Forelimb muscle (tissue), 1 donor: Measurements from ENCODE around the gene SAMD9. TPM values are rescaled to one million over a fixed set of nuclear protein-coding genes. Genes with fewer than 3 reads are reported as not detected.
"Not testable (repeated sequence)": the region's sequence is repeated elsewhere in the genome, so short reads cannot be mapped to it uniquely, and the experiment has no call there.

Experiments
- DNase-seq: peaks from one replicate; pipeline ENCODE4 v3.0.0-alpha.2; 2013; ENCODE audit warnings: low read depth
- polyA plus RNA-seq: library from polyadenylated mRNA; unstranded; fragments of 120-200 nt; gene quantifications from one replicate; pipeline ENCODE4 v1.2.1, GENCODE V29; 2013; ENCODE audit not compliant: insufficient read length

The SAMD9 gene
- polyA plus RNA-seq, 1 donor, result 2.6 TPM

DNA sequence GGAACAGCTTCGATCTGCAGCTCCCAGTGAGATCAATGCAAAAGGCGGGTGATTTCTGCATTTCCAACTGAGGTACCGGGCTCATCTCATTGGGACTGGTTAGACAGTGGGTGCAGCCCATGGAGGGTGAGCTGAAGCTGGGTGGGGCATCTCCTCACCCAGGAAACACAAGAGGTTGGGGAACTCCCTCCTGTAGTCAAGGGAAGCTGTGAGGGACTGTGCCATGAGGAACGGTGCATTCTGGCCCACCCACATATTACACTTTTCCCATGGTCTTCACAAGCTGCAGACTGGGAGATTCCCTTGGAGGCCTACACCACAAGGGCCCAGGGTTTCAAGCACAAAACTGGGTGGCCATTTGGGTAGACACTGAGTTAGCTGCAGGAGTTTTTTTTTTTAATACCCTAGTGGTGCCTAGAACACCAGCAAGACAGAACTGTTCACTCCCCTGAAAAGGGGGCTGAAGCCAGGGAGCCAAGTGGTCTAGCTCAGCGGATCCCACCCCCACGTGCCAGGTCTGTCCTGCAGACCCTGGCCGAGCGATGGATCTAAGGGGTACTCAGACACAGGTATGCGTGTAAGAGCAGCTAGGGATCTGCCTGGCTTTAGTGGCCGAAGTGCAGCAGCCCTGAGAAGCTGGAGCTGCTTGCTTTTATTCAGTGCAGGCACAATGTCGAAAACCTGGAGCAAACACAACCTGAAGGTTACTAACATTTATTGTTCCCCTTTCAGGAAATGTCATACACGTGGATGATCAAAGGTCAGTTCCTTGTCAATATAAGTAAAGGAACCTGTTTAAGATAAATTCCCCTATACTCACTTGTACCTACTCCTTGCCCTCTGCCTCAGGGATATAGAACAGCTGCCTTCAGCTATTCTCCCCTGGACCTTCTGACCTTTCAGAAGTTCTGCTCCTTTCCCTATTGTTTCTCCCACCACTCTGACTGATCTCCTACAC is 3.1 kb upstream of the SAMD9 start:
- DNase-seq, result no peak

DNA sequence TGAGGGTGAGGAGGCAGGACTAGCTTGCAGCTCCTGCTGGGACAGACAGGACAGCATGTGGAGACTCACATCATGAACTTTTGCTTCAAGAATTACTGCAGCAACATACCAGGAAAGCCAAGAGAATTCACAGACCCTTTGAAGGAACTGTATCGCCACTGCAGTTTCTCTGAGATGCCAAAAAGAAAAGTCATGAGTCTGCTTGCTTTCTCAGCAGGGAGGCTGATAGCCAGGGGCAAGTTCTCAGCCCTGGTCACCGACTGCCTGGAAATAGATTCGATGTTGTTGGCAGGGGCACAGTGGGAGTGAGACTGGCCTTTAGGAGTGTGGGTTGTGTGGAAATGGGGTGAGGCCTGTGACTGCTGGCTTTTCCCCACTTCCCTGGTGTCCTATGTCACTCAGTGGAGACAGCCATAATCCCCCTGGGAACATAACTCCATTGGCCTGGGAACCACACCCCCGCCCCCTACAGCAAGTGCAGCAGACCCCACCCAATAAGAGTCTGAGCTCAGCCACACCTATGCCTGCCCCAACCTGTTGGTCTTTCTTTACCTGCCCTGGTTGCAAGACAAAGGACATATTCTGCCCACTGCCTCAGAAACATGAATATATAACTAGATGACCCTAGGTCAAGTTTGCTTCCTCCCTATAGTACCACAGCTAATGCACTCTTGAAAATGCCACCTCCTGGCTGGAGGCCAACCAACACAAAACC is 1.6 kb upstream of the SAMD9 start:
- DNase-seq, result no peak

DNA sequence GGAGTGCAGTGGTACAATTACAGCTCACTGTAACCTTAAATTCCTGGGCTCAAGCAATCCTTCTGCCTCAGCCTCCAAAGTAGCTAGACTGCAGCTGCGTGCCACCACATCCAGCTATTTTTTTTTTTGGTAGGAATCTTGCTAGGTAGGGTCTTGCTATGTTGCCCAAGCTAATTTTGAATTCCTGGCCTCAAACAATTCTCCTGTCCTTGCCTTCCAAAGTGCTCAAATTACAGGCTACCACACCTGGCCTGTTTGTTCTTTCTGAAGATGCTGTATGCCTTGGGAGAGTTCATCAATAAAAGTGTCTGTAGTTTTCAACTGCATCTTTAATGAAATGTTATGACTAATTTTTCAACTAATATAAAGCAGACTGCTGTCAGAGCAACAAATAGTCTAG is 452 bp downstream of the SAMD9 start:
- DNase-seq, result no peak

DNA sequence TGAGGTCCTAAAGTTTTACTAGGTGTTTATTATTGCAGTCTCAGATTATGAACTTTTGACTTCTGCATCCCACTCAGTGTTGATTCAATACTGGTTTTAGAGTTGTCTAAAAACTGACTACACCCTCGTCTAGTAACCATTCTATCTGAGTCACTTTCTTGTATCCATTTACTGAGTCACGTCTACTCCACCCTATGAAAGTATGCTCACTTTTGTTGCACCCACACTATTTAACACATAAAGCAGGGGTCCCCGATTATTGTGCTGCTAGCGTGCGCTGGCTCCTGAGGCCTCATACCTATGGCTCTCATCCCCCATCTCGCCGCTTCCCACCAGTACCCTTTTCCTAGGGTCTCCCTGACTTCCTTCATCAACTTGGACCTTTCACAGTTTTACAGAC is 2.0 kb downstream of the SAMD9 start:
- DNase-seq, result no peak

DNA sequence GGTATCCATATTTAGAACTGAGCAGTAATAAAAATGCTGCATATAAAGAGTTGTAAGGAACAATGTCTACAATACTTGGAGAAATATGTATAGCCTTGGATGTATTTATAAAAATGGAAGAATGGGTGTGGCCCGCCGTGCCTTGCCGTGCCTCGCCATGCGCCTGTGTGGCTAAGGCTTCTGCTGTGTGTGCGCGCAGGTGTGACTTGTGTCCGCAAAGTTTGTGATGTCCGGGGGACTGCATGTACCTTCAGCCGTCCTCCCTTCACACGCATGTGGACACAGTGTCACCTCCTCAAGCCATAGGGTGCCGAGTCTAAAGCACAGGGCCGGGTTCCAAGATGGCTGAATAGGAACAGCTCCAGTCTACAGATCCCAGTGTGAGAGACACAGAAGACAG is 9.8 kb downstream of the SAMD9 start:
- DNase-seq, result no peak

DNA sequence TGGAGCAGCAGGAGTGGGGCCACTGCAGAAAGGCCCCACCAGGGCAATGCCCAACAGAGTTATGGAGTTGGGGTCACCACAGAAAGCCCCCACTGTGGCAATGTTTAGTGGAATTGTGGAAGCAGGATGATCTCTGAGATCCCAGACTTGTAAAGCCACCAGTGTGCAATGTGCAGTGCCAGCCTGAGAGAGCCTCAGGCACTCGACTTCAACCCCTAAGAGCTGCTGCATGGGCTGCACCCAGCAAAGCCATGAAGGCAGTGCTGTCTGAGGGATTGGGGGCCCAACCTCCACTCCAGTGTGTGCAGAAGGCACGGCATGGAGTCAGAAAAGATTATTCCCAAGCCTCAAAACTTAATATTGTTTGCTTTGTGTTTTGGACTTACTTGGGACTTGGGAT is 20.4 kb downstream of the SAMD9 start:
- DNase-seq, result no peak

DNA sequence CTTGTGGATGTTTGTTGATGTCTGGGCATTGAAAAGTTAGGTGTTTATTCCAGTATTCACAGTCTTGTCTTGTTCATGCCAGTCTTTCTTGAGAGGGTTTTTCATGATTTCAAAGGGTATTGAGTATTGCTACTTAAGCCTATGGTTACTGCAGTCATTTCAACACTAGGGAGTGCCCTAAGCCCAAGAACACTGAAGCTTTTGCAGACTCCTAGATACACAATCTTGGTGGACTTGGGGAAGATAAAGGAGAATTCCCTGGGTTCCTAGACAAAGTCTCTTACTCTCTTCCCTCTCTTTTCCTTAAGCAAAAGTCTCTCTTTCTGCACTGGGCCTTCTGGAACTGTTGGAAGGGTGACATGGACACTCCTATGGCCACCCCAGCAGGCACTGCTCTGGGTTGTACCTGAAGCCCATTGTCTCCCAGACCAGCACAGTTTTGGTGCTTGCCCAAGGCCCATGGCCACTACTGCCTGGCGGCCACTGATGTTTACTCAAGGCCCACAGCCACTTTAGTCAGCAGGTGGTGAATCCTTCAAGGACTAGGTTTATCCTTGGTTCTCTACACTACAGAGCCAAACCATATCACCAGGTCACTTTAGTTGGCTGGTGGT is 24.9 kb downstream of the SAMD9 start:
- no peak for DNase-seq

DNA sequence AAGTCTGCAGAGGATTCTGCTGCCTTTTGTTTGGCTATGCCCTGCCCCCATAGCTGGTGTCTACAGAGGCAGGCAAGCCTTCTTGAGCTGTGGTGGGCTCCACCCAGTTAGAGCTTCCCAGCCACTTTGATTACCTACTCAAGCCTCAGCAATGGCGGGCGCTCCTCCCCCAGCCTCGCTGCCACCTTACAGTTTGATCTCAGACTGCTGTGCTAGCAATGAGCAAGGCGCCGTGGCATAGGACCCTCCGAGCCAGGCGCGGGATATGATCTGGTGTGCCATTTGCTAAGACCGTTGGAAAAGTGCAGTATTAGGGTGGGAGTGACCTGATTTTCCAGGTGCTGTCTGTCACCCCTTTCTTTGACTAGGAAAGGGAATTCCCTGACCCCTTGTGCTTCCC is 44.4 kb downstream of the SAMD9 start:
- DNase-seq, result not testable (repeated sequence)

DNA sequence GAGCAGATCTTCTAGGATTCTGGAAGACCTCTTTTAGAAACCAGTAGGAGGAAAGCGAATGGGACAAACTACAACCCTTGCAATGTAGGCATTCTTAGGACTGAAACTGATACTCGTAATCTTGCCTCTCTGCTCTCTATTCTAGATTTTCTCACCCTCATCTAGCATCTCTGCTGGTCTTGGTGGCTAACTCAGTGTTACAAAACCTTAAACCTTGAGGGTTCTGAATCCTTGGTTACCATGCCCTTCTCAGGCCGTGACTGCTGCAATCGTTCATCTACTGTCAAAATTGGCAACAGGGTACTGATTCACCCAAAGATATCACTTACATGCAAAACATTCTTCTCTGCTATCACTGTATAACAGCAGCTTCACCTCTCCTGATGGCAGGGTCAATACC is 55.2 kb downstream of the SAMD9 start:
- DNase-seq, result no peak

DNA sequence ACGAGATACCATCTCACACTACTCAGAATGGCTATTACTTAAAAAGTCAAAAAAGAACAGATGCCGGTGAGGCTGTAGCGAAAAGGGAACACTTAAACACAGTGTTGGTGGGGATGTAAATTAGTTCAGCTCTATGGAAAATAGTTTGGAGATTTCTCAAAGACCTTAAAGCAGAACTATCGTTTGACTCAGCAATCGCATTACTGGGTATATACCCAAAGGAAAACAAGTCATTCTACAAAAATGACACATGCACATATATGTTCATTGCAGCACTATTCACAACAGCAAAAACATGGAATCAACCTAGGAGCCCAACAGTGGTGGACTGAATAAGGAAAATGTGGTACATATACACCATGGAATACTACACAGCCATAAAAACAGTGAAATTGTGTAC is 56.9 kb downstream of the SAMD9 start:
- no peak for DNase-seq

DNA sequence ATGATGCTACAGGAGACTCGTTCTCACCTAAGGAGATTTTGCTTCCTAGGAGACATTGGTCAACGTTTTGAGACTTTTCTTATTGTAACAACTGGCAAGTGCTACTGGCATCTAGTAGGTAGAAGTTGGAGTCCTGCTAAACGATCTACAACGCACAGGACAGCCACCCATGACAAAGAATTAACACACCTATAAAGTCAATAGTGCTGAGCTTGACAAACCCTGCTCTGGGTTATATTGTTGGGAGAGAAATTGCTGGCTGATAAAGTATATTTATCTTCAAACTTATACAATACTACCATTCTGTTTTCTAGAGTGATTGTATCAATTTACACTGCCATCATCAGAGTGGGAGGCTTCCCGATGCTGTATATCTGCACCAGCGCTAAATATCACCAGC is 57.8 kb downstream of the SAMD9 start:
- no peak for DNase-seq

DNA sequence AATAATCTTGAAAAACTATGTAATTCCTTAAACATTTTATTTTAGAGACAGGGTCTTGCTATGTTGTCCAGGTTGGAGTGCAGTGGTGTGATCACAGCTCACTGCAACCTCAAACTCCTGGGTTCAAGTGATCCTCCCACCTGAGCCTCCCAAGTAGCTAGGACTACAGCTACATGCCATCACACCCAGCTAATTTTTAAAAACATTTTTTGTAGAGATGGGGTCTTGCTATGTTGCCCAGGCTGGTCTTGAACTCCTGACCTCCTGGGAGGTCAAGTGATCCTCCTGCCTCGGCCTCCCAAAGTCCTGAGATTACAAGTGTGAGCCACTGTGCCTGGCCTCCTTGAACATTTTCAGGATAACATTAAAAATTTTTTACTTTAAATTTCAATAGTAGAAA is 61.2 kb downstream of the SAMD9 start:
- not testable (repeated sequence) for DNase-seq

DNA sequence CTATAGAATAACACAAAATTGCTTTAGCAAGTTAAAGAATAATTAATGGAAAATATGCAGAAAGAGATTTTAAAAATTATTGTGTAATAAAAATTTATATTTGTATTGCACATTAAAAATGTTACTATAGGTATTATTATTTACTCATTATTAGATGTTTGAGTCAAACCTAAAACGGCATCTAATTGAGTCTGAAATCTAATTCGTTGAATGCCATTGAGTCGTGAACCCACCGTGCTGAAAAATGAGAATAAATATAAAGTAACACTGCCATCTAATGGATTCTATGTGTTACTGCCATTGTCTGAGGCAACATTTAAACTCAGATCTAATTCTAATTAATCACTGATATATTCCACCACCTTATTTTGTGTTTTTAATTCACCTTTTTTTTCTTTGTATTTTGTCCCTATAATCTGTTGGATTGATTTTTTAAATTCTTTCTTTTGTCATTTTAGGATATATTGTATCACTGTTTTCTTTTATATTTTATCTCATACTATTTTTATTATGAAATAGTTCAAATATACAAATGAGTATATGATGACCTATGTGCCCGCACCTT is 62.2 kb downstream of the SAMD9 start:
- DNase-seq, result peak; percentile 19

DNA sequence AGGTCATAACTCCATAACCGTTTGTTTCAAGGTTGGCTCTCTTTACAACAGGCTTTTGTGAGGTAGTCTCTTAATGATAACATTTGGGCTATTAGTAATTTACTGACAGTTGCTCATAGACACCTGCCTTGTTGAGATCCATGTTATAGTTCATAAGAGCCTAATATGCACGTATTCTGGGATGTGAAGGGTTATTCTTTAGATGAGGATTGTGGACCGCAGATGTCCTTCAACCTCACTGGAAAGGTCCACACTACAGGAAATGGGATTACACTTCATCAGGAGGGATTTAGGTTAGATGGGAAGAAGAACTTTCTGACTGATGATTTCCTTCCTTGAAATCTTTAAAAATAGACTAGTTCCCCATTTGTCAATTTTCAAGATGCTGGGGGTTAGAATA is 62.8 kb downstream of the SAMD9 start:
- no peak for DNase-seq

DNA sequence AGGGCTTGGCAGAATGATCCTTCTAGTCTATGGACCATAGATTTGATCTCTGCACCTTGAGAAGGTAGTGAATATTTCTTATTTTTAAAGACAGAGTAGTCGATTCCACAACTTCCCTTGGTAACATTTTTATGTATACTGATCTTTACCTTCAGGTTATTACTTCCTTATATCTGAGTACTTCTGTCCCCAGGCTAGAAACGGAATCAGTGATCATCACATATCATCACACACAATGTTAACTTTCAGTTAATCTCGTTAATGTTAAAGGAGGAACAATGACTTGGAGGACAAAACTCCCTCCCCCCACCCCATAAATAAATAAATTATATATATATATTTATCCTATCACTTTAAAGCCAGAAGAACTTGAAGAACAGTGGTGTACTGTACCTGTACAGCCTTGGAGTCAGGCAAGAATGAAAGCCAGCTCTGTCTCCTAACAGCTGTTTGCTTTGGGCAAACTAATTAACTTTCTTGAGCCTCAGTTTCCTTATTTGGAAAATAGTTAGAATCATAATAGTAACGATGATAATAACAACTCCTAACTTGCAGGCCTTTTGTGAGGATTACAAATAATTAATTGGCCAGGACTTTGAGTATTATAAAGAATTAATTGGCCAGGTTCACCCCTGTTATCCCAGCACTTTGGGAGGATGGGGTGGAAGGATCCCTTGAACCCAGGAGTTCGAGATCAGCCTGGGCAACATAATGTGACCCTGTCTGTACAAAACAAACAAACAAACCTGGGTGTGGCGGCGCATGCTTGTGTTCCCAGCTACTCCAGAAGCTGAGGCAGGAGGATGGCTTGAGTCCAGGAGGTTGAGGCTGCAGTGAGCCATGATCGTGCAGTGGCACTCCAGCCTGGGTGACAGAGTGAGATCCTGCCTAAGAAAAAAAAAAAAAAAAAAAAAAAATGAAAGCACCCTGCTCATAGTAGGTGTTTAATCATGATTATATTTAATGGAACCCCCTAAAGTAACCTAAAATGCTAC is 63.5 kb downstream of the SAMD9 start:
- no peak for DNase-seq

DNA sequence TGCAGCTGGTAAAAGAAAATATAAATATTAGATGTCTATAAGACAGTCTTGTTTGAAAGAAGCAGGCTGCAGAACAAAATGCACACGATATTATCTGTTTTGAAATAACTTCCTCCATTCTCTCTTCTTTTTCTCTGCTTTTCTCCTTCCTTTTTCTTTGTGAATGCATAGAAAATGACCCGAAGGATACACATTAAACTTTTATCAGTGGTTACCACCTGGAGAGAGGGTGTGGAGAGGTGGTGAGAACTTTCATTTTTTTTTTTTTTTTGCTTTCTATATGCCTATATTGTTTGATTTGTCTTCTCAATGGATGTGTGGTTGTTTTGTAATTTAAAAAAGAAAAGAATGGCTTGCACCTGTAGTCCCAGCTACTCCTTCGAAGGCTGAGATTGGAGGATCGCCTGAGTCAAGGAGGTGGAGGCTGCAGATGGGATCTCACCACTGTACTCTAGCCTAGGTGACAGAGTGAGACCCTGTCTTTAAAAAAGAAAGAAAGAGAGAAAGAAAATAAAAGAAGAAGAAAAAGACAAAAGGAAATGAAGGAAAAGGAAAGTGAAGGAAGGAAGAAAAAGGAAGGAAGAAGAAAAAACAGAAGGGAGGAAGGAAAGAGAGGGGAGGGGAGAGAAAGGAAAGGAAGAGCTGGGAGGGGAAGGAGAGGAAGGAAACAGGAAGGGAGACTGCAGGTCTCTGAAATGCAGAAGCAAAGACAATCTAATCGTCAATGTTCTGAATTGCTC is 64.4 kb downstream of the SAMD9 start:
- no peak for DNase-seq

DNA sequence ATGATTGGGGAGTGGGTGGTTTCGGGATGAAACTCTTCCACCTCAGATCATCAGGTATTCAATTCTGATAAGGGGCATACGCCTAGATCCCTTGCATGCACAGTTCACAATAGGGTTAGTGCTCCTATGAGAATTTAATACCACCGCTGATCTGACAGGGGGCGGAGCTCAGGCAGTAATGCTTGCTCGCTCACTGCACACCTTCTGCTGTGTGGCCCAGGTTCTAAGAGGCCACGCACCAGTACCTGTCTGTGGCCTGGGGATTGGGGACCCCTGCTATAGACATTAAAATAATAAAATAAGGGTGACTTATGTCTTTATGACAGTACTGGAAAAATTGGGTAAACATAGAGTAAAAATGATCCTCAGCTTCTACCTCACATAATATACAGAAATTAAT is 66.1 kb downstream of the SAMD9 start:
- no peak for DNase-seq
